Vagina (tissue), 2 donors: ENCODE data around the gene ZCWPW1. TPM values are rescaled to one million over a fixed set of nuclear protein-coding genes. Genes with fewer than 3 reads are reported as not detected.
"Not testable (repeated sequence)": the region's sequence is repeated elsewhere in the genome, so short reads cannot be mapped to it uniquely, and the experiment has no call there.

Source experiments
- DNase-seq, 2 donors: peaks; one replicate each; pipeline ENCODE4 v3.0.0-alpha.2; 2017; ENCODE audit errors: extremely low spot score in 2 of 2
- H3K27ac ChIP-seq: fragments of 200-600 bp; sonication (generic); one replicate; pipeline ENCODE4 v1.5.1; 2019
- H3K27me3 ChIP-seq: fragments of 200-600 bp; sonication (generic); one replicate; pipeline ENCODE4 v1.5.1; 2019
- H3K36me3 ChIP-seq, 2 donors: fragments of 200-600 bp; sonication (generic); one replicate each; pipeline ENCODE4 v1.5.1; 2017 to 2019
- H3K4me1 ChIP-seq: fragments of 200-600 bp; sonication (generic); one replicate; pipeline ENCODE4 v1.5.1; 2019
- H3K4me3 ChIP-seq, 2 donors: fragments of 200-600 bp; sonication (generic); 1 replicate in 1 of 2; 2 replicates in 1 of 2; pipeline ENCODE4 v1.5.1; 2016 to 2019
- H3K9me3 ChIP-seq: fragments of 200-600 bp; sonication (generic); one replicate; pipeline ENCODE4 v1.5.1; 2019
- POLR2A ChIP-seq, 2 donors: fragments of 450-650 bp; IDR thresholded peaks; one replicate each; pipeline ENCODE4 v1.6.1; 2017; ENCODE audit warnings: antibody characterized with exemption in 2 of 2, mild to moderate bottlenecking in 2 of 2, moderate library complexity in 2 of 2
- POLR2AphosphoS5 ChIP-seq, 2 donors: sonication (generic); formaldehyde crosslinking; IDR thresholded peaks; one replicate each; pipeline ENCODE4 v1.9.0; 2017; ENCODE audit warnings: antibody characterized with exemption in 2 of 2, mild to moderate bottlenecking in 2 of 2, low read depth in 1 of 2; ENCODE audit not compliant: insufficient read depth in 1 of 2
- intact Hi-C: fragments of 100-400 bp; cut with DNase I; formaldehyde crosslinking; loops from one replicate; pipeline ENCODE4 v1.15.1; 2023
- total RNA-seq: library from RNA; depleted of rRNA; stranded (reverse); fragments of >200 nt; gene quantifications from one replicate; pipeline ENCODE4 v1.2.3, GENCODE V29; 2016
- TF ChIP-seq, protein P1 (sequence below), 3 experiments: fragments of 450-650 bp in 2 of 3; fragments of 200-600 bp in 1 of 3; sonication (generic) in 1 of 3; IDR thresholded peaks; one replicate each; pipeline ENCODE4 v1.5.1; 2017 to 2019; ENCODE audit warnings: antibody characterized with exemption in 3 of 3, mild to moderate bottlenecking in 2 of 3, moderate library complexity in 2 of 3

The ZCWPW1 gene
- total RNA-seq, 1 donor from 2014 or later, result 5.9 TPM

DNA sequence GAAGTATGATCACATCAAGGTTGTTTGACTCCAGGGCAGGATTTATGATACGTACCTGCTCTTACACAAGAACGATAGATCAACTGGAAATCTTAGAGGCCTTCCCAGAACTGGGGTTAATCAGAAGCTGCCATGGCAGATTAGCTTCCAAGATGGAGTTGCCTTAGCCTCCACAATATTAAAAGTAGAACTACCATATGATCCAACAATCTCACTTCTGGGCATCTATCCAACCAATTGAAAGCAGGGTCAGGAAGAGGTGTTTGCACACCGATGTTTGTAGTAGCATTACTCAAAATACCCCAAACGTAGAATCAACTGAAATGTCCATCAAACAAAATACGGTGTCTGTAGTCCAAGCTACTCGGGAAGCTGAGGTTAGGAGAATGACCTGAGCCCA, 64.0 kb downstream of the ZCWPW1 start:
- H3K27me3 ChIP-seq, result no peaks in the 10 kb centered on the region
- H3K36me3 ChIP-seq, result peaks cover 0 to 23% of the 10 kb centered on the region in 2 donors
- no peak overlapping the region for H3K27ac ChIP-seq
- no peak overlapping the region for H3K4me3 ChIP-seq
- intact Hi-C loops, result no loop called here
- no peaks in the 10 kb centered on the region for H3K4me1 ChIP-seq
- DNase-seq, result no peak
- no peaks in the 10 kb centered on the region for H3K9me3 ChIP-seq
- no peak for TF ChIP-seq POLR2A (IDR thresholded peaks at IDR 0.05)
- TF ChIP-seq, protein P1, sequence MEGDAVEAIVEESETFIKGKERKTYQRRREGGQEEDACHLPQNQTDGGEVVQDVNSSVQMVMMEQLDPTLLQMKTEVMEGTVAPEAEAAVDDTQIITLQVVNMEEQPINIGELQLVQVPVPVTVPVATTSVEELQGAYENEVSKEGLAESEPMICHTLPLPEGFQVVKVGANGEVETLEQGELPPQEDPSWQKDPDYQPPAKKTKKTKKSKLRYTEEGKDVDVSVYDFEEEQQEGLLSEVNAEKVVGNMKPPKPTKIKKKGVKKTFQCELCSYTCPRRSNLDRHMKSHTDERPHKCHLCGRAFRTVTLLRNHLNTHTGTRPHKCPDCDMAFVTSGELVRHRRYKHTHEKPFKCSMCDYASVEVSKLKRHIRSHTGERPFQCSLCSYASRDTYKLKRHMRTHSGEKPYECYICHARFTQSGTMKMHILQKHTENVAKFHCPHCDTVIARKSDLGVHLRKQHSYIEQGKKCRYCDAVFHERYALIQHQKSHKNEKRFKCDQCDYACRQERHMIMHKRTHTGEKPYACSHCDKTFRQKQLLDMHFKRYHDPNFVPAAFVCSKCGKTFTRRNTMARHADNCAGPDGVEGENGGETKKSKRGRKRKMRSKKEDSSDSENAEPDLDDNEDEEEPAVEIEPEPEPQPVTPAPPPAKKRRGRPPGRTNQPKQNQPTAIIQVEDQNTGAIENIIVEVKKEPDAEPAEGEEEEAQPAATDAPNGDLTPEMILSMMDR (IDR thresholded peaks at IDR 0.05), result no peak
- no peak for TF ChIP-seq POLR2AphosphoS5 (IDR thresholded peaks at IDR 0.05; ENCODE audit: insufficient read depth in 1 of 2, low read depth in 1 of 2)

DNA sequence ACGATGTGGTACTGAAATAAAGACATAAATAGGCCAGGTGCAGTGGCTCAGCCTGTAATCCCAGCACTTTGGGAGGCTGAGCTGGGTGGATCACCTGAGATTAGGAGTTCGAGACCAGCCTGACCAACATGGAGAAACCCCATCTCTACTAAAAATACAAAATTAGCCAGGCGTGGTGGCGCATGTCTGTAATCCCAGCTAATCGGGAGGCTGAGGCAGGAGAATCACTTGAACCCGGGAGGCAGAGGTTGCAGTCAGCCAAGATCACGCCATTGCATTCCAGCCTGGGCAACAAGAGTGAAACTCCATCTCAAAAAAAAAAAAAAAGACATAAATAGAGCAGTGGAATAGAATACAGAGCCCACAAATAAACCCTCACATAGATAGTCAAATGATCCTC, 64.7 kb downstream of the ZCWPW1 start:
- DNase-seq, H3K27ac ChIP-seq: not testable (repeated sequence)
- peaks cover 0 to 30% of the 10 kb centered on the region in 2 donors for H3K36me3 ChIP-seq

DNA sequence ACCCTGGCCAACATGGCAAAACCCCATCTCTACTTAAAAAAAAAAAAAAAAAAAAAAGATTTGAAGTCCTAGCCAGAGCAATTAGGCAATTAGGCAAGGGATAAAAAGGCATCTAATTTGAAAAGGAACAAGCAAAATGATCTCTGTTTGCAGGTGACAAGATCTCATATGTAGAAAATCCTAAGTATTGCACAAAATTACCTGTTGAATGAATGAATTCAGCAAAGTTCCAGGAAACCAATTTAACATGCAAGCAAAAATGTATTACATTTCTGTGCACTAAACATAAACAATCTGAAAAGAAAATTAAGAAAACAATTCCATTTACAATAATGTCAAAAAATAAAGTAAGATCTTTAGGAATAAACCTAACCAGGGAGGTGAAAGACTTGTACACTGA, 65.4 kb downstream of the ZCWPW1 start:
- peaks cover 0 to 37% of the 10 kb centered on the region in 2 donors for H3K36me3 ChIP-seq
- H3K4me3 ChIP-seq, result no peak overlapping the region
- H3K9me3 ChIP-seq, result no peaks in the 10 kb centered on the region
- no peak overlapping the region for H3K27ac ChIP-seq
- DNase-seq, result no peak
- no peak for TF ChIP-seq POLR2A (IDR thresholded peaks at IDR 0.05)
- TF ChIP-seq POLR2AphosphoS5 (IDR thresholded peaks at IDR 0.05; ENCODE audit: insufficient read depth in 1 of 2, low read depth in 1 of 2), result no peak
- TF ChIP-seq, protein P1 (IDR thresholded peaks at IDR 0.05), result no peak
- intact Hi-C loops, result no loop called here
- no peaks in the 10 kb centered on the region for H3K4me1 ChIP-seq
- no peaks in the 10 kb centered on the region for H3K27me3 ChIP-seq

More for the DNA sequence above, 64.7 kb downstream of the ZCWPW1 start:
- H3K4me3 ChIP-seq, H3K9me3 ChIP-seq, intact Hi-C loops, H3K4me1 ChIP-seq, H3K27me3 ChIP-seq: not testable (repeated sequence)

DNA sequence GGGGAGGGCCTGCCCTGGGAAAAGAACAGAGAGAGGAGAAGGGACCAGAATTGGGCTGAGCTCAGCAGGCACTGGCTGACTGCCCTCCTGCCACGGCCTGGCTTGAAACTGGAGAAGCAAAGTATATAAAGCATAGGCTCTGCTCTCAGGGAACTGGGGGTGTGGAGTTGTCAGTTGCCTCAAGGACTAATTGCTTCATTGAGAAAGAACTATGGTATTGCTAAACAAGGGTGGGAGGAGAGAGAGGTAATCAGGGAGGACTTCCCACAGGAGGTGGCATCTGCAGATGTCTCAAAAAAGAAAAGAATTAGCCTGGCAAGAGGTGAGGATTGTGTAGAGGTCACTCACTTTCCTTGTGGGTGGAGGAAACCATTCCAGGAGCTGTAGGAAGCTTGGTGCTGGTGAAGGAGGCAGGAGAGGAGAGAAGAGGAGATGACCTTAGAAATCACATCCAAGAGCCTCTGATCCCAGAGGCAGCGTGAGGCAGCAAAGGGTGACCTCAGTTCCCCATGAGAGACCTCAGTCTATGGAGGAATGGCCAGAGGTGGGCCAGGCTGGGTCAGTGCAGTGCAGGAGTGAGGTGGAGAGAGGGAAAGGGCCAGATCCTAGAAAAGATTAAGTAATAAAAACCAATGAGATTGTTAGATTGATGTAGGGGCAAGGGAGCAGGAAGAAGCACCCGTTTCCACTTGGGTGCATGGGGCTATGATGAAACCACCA, 68.2 kb downstream of the ZCWPW1 start:
- no peaks in the 10 kb centered on the region for H3K27me3 ChIP-seq
- no peak overlapping the region for H3K27ac ChIP-seq
- intact Hi-C loops, result no loop called here
- TF ChIP-seq POLR2AphosphoS5 (IDR thresholded peaks at IDR 0.05; ENCODE audit: insufficient read depth in 1 of 2, low read depth in 1 of 2) (no peak), POLR2A (IDR thresholded peaks at IDR 0.05) (no peak)
- TF ChIP-seq, protein P1 (IDR thresholded peaks at IDR 0.05), result no peak
- no peak overlapping the region for H3K4me3 ChIP-seq
- no peaks in the 10 kb centered on the region for H3K4me1 ChIP-seq
- no peaks in the 10 kb centered on the region for H3K9me3 ChIP-seq
- H3K36me3 ChIP-seq, result peaks cover 0 to 61% of the 10 kb centered on the region in 2 donors
- no peak for DNase-seq

DNA sequence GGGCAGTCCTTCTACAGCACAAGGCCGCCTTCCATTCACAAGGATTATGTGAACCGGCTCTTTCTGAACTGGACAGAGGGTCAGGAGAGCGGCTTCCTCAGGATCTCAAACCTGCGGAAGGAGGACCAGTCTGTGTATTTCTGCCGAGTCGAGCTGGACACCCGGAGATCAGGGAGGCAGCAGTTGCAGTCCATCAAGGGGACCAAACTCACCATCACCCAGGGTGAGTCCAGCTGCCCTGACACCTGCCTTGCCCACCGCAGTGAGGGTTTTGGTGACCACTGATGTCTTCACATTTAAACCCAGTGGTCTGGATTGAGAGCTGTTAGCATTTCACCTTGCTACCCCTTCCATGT, 69.7 kb downstream of the ZCWPW1 start:
- no peak for TF ChIP-seq POLR2A (IDR thresholded peaks at IDR 0.05)
- TF ChIP-seq, protein P1 (IDR thresholded peaks at IDR 0.05), result no peak
- TF ChIP-seq POLR2AphosphoS5 (IDR thresholded peaks at IDR 0.05; ENCODE audit: insufficient read depth in 1 of 2, low read depth in 1 of 2), result no peak
- intact Hi-C loops, result no loop called here
- Histone ChIP-seq H3K27me3 (no peaks in the 10 kb centered on the region), H3K36me3 (peaks cover 0 to 73% of the 10 kb centered on the region in 2 donors), H3K9me3 (no peaks in the 10 kb centered on the region), H3K4me1 (no peaks in the 10 kb centered on the region), H3K4me3 (no peak overlapping the region), H3K27ac (no peak overlapping the region)
- no peak for DNase-seq
